SK-N-SH treated with all-trans-retinoic acid at 6 μM for 48 hours (cell line): Measurements from ENCODE around the gene ARHGEF4.

Experiments used
- ATAC-seq: fragments of 200-7000 bp; cut with Tn5 transposase; 3 replicates; pipeline ENCODE4 v1.9.1; 2020; ENCODE audit warnings: mild to moderate bottlenecking, moderate library complexity
- ARNTL ChIP-seq: fragments of 450-650 bp; formaldehyde crosslinking; IDR thresholded peaks from 2 replicates; pipeline ENCODE4 v1.5.0; 2020; ENCODE audit warnings: low read depth, mild to moderate bottlenecking, moderate library complexity, borderline replicate concordance
- BACH2 ChIP-seq: fragments of 250-450 bp; sonication (Bioruptor Pico); IDR thresholded peaks from 2 replicates; pipeline ENCODE4 v1.9.0; 2021; ENCODE audit warnings: mild to moderate bottlenecking, borderline replicate concordance
- CREB5 ChIP-seq: fragments of 250-450 bp; sonication (Bioruptor Pico); IDR thresholded peaks from 2 replicates; pipeline ENCODE4 v1.5.1; 2020; ENCODE audit warnings: low read depth, mild to moderate bottlenecking, moderate library complexity
- CSDC2 ChIP-seq: fragments of 250-450 bp; sonication (Bioruptor Pico); IDR thresholded peaks from 2 replicates; pipeline ENCODE4 v1.5.0; 2020; ENCODE audit warnings: mild to moderate bottlenecking, moderate library complexity
- CSRNP3 ChIP-seq: fragments of 250-450 bp; sonication (Bioruptor Pico); IDR thresholded peaks from 2 replicates; pipeline ENCODE4 v1.5.1; 2021; ENCODE audit warnings: mild to moderate bottlenecking, moderate library complexity
- GLIS3 ChIP-seq: fragments of 250-450 bp; sonication (Bioruptor Pico); IDR thresholded peaks from 2 replicates; pipeline ENCODE4 v1.5.0; 2020; ENCODE audit warnings: mild to moderate bottlenecking, moderate library complexity
- OSR1 ChIP-seq: fragments of 250-450 bp; sonication (Bioruptor Pico); IDR thresholded peaks from 2 replicates; pipeline ENCODE4 v1.8.0; 2022; ENCODE audit warnings: moderate library complexity, mild to moderate bottlenecking, inconsistent platforms
- PATZ1 ChIP-seq: fragments of 250-450 bp; sonication (Bioruptor Pico); IDR thresholded peaks from 2 replicates; pipeline ENCODE4 v1.8.0; 2020; ENCODE audit warnings: mild to moderate bottlenecking, moderate library complexity, borderline replicate concordance
- POU6F1 ChIP-seq: fragments of 250-450 bp; sonication (Bioruptor Pico); IDR thresholded peaks from 2 replicates; pipeline ENCODE4 v1.8.0; 2021; ENCODE audit warnings: low read depth, mild to moderate bottlenecking, moderate library complexity, borderline replicate concordance
- PPARA ChIP-seq: fragments of 250-450 bp; sonication (Bioruptor Pico); IDR thresholded peaks from 2 replicates; pipeline ENCODE4 v1.5.0; 2020; ENCODE audit warnings: mild to moderate bottlenecking, borderline replicate concordance
- RARB ChIP-seq: fragments of 250-450 bp; sonication (Bioruptor Pico); IDR thresholded peaks from 2 replicates; pipeline ENCODE4 v1.8.0; 2021; ENCODE audit warnings: mild to moderate bottlenecking, moderate library complexity
- SNAI2 ChIP-seq: fragments of 250-450 bp; sonication (Bioruptor Pico); IDR thresholded peaks from 2 replicates; pipeline ENCODE4 v1.5.0; 2020; ENCODE audit warnings: mild to moderate bottlenecking, moderate library complexity
- TCF4 ChIP-seq: fragments of 250-450 bp; sonication (Bioruptor Pico); IDR thresholded peaks from 2 replicates; pipeline ENCODE4 v1.8.0; 2021; ENCODE audit warnings: mild to moderate bottlenecking, moderate library complexity, borderline replicate concordance
- TOX ChIP-seq: fragments of 250-450 bp; sonication (Bioruptor Pico); IDR thresholded peaks from 2 replicates; pipeline ENCODE4 v1.8.0; 2021; ENCODE audit warnings: mild to moderate bottlenecking, moderate library complexity, borderline replicate concordance
- TSHZ2 ChIP-seq: fragments of 250-450 bp; sonication (Bioruptor Pico); IDR thresholded peaks from 2 replicates; pipeline ENCODE4 v1.5.0; 2020; ENCODE audit warnings: mild to moderate bottlenecking, moderate library complexity
- ZC3H10 ChIP-seq: fragments of 250-450 bp; sonication (Bioruptor Pico); IDR thresholded peaks from 2 replicates; pipeline ENCODE4 v1.5.1; 2021; ENCODE audit warnings: mild to moderate bottlenecking, moderate library complexity
- ZFP30 ChIP-seq: fragments of 450-650 bp; formaldehyde crosslinking; IDR thresholded peaks from 2 replicates; pipeline ENCODE4 v1.5.0; 2022; ENCODE audit warnings: mild to moderate bottlenecking, moderate library complexity
- ZNF565 ChIP-seq: fragments of 450-650 bp; formaldehyde crosslinking; conservative IDR thresholded peaks from 2 replicates; pipeline ENCODE4 v1.5.0; 2020; ENCODE audit warnings: low read depth, mild to moderate bottlenecking, moderate library complexity
- ZNF70 ChIP-seq: fragments of 450-650 bp; formaldehyde crosslinking; IDR thresholded peaks from 2 replicates; pipeline ENCODE4 v1.5.0; 2020; ENCODE audit warnings: mild to moderate bottlenecking, moderate library complexity
- ZNF8 ChIP-seq: fragments of 450-650 bp; formaldehyde crosslinking; IDR thresholded peaks from 2 replicates; pipeline ENCODE4 v1.5.0; 2020; ENCODE audit warnings: mild to moderate bottlenecking, moderate library complexity

ARHGEF4 gene

GRCh38 chr2:130828461-130828860 lies 8.3 kb upstream of the ARHGEF4 start:
- ATAC-seq: no peak
- no peak for TF ChIP-seq TOX (CRISPR knock-in tag)
- TF ChIP-seq SNAI2 (CRISPR knock-in tag): no peak
- TF ChIP-seq ZC3H10: no peak
- no peak for TF ChIP-seq CREB5 (CRISPR knock-in tag)
- TF ChIP-seq ZFP30 (CRISPR knock-in tag): no peak
- TF ChIP-seq, all 23 proteins: peak for 0

- no peak for TF ChIP-seq CSDC2 (CRISPR knock-in tag)
- no peak for TF ChIP-seq RARB
- TF ChIP-seq CSRNP3 (CRISPR knock-in tag): no peak
- no peak for TF ChIP-seq PPARA
- TF ChIP-seq ZC3H10: no peak
- no peak for TF ChIP-seq TSHZ2 (CRISPR knock-in tag)
- TF ChIP-seq ZNF565 (CRISPR knock-in tag): no peak
- TF ChIP-seq BACH2 (CRISPR knock-in tag): no peak
- no peak for TF ChIP-seq GLIS3 (CRISPR knock-in tag)
- no peak for TF ChIP-seq TOX (CRISPR knock-in tag)
- TF ChIP-seq OSR1: no peak
- no peak for TF ChIP-seq ZFP30 (CRISPR knock-in tag)
- no peak for TF ChIP-seq PATZ1 (CRISPR knock-in tag)
- no peak for ATAC-seq
These were observed 7.7 kb upstream of the ARHGEF4 start for GRCh38 chr2:130829015-130829414.

GRCh38 chr2:130830538-130830937 lies 6.2 kb upstream of the ARHGEF4 start:
- ATAC-seq: no peak
- no peak for TF ChIP-seq CSDC2 (CRISPR knock-in tag)
- TF ChIP-seq ARNTL (CRISPR knock-in tag): no peak
- TF ChIP-seq ZNF565 (CRISPR knock-in tag): no peak
- TF ChIP-seq SNAI2 (CRISPR knock-in tag): no peak
- no peak for TF ChIP-seq PATZ1 (CRISPR knock-in tag)
- TF ChIP-seq ZC3H10: no peak
- TF ChIP-seq CREB5 (CRISPR knock-in tag): no peak
- TF ChIP-seq ZNF8: no peak
- TF ChIP-seq TOX (CRISPR knock-in tag): no peak
- no peak for TF ChIP-seq ZNF70 (CRISPR knock-in tag)
- TF ChIP-seq RARB: no peak
- no peak for TF ChIP-seq TCF4 (CRISPR knock-in tag)
- no peak for TF ChIP-seq POU6F1 (CRISPR knock-in tag)
- no peak for TF ChIP-seq GLIS3 (CRISPR knock-in tag)
